Activated naive CD4-positive, alpha-beta T cell treated with anti-CD3 and anti-CD28 coated beads, Interleukin-2, amount 50 U/mL, for 16 hours (primary cell): ENCODE results near the gene RADX.
"Not testable (repeated sequence)": the region's sequence is repeated elsewhere in the genome, so short reads cannot be mapped to it uniquely, and the experiment has no call there.

Experiments
- DNase-seq: peaks from one replicate; pipeline ENCODE4 v3.0.0-alpha.2; 2020

The RADX gene

GRCh38 chrX:106611679-106612392, at the start of gene RADX:
Gene RADX, plus strand, starts transcription at chrX:106611978. Its CDS starts 103 bp downstream, at chrX:106612081.
- peak; percentile 87 for DNase-seq

GRCh38 chrX:106564986-106565385, 46.8 kb upstream of the RADX start:
- DNase-seq = no peak

- no peak for DNase-seq
Observed at GRCh38 chrX:106566362-106566761, 45.4 kb upstream of the RADX start.

GRCh38 chrX:106581856-106582255, 29.9 kb upstream of the RADX start:
- no peak for DNase-seq

- no peak for DNase-seq
Observed at GRCh38 chrX:106585478-106585877, 26.3 kb upstream of the RADX start.

- no peak for DNase-seq
Observed at GRCh38 chrX:106588801-106589200, 23.0 kb upstream of the RADX start.

GRCh38 chrX:106599411-106599810, 12.4 kb upstream of the RADX start:
- DNase-seq = no peak

- no peak for DNase-seq
Observed at GRCh38 chrX:106606571-106606970, 5.2 kb upstream of the RADX start.

- DNase-seq = no peak
Observed at GRCh38 chrX:106608016-106608415, 3.8 kb upstream of the RADX start.

- DNase-seq = no peak
Observed at GRCh38 chrX:106611317-106611678, 480 bp upstream of the RADX start.

- DNase-seq = no peak
Observed at GRCh38 chrX:106612393-106612763, 600 bp downstream of the RADX start.

GRCh38 chrX:106613277-106613676, 1.5 kb downstream of the RADX start:
- no peak for DNase-seq

GRCh38 chrX:106615041-106615440, 3.3 kb downstream of the RADX start:
- no peak for DNase-seq

GRCh38 chrX:106619797-106620196, 8.0 kb downstream of the RADX start:
- no peak for DNase-seq

- no peak for DNase-seq
Observed at GRCh38 chrX:106621836-106622235, 10.1 kb downstream of the RADX start.

GRCh38 chrX:106626789-106627188, 15.0 kb downstream of the RADX start:
- no peak for DNase-seq

- DNase-seq = no peak
Observed at GRCh38 chrX:106631615-106632014, 19.8 kb downstream of the RADX start.

GRCh38 chrX:106649523-106650428, 38.0 kb downstream of the RADX start:
- DNase-seq = no peak

- DNase-seq = not testable (repeated sequence)
Observed at GRCh38 chrX:106653625-106654024, 41.8 kb downstream of the RADX start.

GRCh38 chrX:106670631-106671030, 58.9 kb downstream of the RADX start:
- DNase-seq = no peak

- DNase-seq = no peak
Observed at GRCh38 chrX:106672527-106672926, 60.7 kb downstream of the RADX start.

- no peak for DNase-seq
Observed at GRCh38 chrX:106680716-106681115, 68.9 kb downstream of the RADX start.

- no peak for DNase-seq
Observed at GRCh38 chrX:106684207-106684606, 72.4 kb downstream of the RADX start.

GRCh38 chrX:106692425-106693065, 80.8 kb downstream of the RADX start:
- DNase-seq = no peak
